HG02759 (cell line): ENCODE results near the gene RGS12.

Experiments used
- ATAC-seq: cut with Tn5 transposase; IDR thresholded peaks from one replicate; pipeline ENCODE4 v1.9.1; 2021; ENCODE audit warnings: mild to moderate bottlenecking, moderate library complexity; ENCODE audit not compliant: unreplicated experiment

Gene RGS12

DNA sequence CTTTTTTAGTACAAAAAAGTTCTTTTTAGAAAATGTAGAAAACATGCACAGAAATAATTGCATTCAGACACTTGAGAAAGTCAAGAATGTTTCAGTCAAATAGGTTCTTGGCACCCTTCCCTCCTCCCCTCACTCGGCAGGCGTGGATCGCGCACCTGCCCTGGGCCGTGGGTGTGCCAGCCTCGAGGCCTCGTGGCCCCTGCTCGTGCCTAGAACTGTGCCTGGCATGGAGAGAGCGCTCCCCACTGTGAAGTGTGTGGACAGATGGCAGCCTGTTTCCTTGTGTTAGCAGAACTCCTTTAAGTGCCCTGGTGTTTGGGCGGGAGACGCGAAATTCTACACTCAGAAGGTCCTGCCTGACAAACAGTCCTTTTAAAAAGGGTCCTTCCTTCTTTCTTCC is 14.7 kb downstream of the RGS12 start:
- no peak for ATAC-seq

DNA sequence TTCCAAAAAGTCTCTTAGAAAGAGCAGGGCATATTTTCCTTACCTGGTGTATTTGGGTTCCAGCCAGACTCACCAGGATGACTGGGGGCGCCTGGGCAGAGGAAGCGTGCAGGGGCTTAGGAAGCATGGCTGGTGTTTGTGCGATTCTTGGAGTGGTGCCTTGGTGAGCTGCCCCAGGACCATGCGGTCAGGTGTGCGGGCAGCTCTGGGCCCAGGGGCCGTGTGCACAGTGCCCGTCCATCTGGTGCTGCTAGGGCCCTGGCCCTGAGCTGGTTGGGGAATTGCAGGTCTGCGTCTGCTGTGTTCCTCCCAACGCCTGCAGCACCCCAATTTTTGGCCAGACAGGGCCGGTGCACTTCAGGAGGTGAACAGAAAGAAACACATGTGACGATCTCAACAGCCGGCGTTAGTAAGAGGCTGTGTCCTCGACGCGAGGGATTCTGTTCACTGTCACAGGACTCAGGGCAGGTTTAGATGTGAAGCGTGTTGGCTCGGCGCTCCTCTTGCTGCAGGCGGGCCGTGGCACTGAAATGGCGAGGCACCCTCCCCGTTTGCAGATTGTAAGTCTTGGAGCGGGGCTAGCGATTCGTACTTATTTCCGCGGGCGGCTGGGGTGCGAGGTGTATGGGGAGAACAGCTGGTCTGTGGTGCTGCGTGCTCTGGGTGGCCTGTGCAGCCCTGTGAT is 15.2 kb downstream of the RGS12 start:
- no peak for ATAC-seq

DNA sequence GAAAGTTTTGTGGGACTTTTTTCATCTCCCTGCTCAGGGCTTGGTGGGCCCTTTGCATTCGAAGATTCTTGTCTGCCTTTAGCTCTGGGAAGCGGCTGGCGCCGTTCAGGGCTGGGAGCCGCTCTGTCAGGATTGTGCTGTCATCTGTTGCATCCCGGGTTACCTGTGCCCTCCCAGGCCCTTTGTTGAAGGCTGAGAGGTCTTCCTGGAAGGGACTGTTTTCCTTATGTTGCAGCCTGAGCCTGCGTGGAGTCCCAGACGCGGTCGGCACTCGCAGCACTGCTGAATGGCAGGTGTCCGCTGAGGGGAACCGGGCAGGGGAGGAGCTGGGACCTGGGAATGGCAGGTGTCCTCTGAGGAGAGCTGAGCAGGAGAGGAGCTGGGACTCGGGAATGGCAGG is 15.9 kb downstream of the RGS12 start:
- ATAC-seq, result no peak

DNA sequence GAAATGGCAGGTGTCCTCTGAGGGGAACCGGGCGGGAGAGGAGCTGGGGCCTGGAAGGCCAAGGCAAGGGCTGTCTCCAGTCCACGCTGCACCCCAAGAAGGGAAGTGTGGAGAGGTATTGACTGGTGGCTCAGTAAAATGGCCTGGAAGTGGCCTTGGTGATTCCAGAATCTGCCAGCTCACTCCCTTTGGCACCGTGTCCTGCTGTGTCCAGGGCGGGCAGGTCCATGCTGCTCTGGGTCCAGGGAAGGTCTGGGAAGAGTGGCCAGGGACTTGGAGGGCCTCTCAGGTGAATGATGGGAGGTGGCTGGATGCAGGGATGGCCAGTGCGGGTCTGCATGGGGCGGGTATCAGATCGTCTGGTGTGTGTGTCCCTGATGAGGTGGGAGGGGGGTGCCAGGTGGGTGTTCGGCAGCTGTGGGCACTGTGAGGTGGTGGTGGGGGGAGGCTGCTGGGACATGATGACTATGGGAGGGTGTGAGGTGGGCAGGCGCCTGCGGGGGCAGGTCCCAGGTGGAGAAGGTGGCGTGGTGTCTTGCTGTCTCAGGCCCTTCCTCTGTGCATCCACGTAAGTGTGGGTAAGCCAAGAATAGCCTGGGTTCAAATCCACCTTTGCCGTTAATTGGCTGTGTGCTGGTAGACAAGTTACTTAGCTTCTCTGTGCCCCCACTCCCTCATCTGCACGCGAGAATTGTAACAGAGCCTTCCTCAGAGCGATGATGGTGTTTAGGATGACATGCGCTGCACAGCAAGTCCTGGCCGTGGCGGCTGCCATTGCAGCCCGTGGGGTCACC is 17.7 kb downstream of the RGS12 start:
- ATAC-seq, result no peak

DNA sequence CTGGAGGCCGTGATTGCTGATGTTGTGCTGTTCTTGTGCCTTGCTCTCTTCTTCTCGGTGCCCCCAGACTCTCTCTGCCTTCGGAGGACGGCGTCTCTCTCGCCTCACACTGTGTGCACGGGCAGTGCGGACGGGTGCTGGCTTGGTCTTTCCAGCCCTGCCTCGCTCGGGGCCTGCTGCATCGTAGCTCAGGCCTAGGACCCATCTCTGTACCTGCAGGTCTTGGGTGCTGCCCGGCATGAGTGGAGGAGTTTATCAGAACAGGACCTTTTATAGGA is 18.2 kb downstream of the RGS12 start:
- no peak for ATAC-seq

DNA sequence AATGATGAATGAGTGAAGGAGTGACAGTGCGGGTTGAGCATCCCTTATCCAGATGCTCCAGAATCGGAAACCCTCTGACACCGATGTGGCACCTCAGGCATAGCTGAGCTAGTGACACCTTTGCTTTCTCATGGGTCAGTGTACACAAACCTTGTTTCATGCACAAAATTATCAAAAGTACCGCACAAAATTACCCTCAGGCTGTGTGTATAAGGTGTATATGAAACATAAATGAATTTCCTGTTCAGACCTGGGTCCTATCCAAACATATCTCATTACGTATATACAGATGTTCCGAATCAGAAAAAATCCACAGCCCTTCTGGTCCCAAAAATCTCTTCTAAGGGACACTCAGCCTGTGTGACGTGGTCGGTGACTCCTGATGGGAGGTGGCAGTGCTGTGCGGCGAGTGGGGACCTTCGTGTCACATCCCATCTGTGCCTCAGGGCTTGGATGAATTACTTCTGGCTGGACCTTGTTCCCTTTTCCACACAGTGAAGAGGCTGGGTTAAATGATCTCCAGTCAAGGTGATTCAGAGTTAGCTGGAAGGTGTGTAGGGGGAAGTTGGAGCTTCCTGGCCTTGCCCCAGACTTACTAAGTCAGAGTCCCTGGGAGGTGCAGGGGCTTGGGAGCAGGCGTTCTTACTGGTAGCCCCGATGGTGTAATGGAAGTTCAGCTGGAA is 18.8 kb downstream of the RGS12 start:
- ATAC-seq, result no peak

DNA sequence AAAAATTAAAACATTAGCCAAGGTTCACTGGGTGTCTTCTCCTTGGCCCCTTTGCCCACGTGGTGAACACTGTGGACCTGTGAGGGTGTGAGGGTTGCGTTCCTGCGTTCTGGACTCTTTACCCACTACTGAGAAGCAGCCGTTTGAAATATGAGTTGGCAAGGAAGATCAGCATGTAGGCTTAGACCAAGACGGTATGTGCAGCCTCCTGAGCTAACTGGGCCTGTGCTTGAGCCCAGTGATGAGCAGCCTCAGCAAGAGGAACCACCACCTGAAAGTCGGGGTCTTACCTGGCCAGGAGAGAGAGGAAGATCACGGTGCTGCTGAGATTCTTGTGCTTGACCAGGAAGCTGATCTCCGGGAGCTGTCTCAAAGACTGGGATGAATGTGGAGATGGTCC is 19.5 kb downstream of the RGS12 start:
- ATAC-seq, result no peak

DNA sequence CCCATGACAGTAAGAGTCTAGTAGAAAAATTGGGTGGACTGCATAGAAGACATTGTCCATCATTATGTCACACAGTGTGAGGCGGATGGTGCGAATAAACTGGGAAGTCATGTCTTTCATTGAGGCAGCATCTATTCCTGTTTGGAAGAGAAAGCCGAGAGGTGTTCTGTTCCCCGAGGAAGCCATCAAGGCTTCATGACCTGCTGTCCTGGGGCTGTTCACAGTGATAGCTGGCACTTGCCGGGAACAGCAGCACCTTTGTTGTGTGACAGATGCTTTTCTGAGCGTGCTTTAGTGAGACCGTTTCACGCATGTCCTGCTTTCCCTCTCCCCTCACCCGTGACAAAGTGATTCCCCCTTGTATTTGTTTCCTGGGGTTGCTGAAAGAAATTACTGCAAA is 20.3 kb downstream of the RGS12 start:
- ATAC-seq, result no peak

DNA sequence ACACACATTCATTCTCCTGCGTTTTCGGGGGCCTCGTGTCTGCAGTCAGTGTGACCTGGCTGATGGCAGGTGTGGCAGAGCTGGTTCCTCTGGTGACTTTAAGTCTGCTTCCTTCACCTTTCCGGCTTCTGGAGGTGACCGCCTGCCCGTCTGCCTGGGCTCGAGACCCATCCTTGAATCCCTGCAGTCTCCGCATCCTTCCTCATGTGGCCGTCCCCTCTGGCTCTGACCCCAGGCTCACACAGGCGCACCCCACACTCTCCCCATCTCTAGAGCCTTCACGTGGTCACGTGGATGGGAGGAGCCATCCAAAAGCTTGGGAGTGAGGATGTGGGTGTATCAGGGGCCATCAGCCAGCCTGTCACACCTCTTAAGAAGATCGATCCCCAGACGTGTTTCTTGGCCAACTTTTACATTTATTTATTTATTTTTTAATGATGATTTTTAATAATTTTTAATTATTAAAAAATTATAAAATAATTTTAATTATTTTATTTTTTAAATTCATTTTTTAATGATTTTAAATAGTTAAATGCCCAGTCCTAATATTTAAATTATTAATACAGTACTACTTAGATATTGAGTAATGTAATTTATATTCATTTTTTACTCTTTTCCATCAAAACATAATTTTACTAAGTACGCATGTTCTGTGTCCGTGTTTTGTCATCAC is 20.9 kb downstream of the RGS12 start:
- no peak for ATAC-seq

DNA sequence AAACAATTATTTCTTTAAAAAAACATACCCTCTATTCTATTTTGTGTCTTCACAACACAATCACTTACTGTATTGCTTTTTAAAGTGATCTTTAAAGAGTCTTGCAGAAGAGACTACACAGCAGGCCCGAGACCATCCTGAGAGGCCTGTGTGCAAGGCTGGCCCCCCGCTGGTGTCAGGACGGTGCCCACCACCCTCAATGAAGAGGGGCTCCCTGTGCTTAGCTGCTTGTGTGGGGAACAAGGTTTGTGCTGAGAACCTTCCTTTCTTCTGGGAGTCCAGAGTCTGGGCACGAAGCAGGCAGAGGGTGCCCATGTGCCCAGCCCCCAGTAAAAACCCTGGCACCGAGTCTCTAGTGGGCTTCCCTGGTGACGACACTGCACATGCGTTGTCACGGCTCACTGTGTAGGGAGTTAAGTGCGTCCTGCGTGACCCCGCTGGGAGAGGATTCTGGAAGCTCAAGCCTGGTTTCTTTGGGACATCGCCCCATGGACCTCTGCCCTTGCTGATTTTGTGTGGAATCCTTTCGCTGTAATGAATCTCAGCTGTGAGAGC is 22.0 kb downstream of the RGS12 start:
- ATAC-seq, result no peak

DNA sequence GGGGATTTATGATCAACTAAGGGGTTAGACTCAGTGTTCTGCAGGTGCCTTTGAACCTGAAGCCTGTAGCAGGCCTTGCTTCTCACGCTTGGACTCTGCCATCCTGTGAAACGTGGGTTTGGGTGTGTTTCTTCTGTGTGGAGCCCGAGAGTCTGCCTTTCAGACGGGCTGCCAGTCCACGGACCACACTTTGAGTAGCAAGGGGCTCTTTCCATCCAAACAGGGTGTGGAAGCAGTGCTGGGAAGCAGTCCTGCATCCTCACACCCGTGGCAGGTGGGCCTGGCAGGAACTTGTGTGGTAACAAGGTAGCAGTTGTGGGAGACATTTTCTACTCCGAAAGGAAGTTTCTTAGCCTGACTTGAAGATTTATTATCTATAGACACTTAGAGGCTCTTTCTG is 22.7 kb downstream of the RGS12 start:
- no peak for ATAC-seq

DNA sequence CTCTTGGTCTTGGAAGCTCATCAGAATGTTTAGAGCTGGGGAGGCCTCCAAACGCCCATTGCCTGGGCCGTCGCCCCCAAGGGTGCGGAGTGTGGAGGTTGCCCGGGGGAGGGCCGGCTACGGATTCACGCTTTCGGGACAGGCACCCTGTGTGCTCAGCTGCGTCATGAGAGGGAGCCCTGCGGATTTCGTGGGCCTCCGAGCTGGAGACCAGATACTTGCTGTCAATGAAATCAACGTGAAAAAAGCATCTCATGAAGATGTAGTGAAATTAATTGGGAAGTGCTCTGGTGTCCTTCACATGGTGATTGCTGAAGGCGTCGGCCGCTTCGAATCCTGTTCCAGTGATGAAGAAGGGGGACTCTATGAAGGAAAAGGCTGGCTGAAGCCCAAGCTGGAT is 23.3 kb downstream of the RGS12 start:
- no peak for ATAC-seq

DNA sequence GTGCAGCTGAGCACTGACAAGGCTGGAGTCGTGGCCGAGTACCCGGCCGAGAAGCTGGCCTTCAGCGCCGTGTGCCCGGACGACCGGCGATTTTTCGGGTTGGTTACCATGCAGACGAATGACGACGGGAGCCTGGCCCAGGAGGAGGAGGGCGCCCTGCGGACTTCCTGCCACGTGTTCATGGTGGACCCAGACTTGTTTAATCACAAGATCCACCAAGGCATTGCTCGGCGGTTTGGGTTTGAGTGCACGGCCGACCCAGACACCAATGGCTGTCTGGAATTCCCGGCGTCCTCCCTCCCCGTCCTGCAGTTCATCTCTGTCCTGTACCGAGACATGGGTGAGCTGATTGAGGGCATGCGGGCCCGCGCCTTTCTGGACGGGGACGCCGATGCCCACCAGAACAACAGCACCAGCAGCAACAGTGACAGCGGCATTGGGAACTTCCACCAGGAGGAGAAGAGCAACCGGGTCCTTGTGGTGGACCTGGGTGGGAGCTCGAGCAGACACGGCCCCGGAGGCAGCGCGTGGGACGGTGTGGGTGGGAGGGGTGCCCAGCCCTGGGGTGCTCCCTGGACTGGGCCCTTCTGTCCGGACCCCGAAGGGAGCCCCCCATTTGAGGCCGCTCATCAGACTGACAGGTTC is 24.3 kb downstream of the RGS12 start:
- ATAC-seq, result no peak

DNA sequence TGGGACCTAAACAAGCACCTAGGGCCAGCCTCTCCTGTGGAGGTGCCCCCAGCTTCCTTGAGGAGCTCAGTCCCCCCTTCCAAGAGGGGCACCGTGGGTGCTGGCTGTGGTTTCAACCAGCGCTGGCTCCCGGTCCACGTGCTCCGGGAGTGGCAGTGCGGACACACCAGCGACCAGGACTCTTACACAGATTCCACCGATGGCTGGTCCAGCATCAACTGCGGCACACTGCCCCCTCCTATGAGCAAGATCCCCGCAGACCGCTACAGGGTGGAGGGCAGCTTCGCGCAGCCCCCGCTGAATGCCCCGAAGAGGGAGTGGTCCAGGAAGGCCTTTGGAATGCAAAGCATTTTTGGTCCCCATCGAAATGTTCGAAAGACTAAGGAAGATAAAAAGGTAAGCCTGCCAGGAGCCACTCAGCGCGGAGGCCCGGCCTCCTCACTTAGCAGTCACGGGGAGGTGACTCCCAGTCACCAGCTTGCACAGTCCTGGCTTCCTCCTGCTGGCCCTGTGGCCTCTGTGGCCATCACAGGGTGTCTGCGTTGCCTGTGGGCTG is 24.9 kb downstream of the RGS12 start:
- ATAC-seq, result no peak

DNA sequence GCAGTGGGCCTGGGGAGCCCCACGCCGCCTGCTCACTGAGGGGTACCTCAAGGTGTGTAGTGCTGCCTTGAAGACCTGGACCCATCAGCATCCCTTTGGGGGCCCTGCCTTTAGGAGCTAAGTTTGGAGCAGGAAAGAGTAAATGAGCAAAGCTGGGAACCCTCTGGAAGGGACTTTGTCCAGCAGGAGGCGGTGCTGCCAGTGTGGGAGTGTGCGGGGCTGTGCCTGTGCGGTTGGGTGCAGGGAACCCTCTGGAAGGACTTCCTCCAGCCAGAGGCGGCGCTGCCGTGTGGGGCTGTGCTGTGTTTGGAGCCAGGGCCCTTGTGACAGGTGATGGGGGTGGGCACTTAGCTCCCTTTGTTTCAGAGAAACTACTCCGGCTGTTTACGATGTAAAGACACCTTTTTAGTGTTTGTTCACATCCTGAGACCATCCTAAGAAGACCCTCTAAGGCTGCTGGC is 25.8 kb downstream of the RGS12 start:
- no peak for ATAC-seq

DNA sequence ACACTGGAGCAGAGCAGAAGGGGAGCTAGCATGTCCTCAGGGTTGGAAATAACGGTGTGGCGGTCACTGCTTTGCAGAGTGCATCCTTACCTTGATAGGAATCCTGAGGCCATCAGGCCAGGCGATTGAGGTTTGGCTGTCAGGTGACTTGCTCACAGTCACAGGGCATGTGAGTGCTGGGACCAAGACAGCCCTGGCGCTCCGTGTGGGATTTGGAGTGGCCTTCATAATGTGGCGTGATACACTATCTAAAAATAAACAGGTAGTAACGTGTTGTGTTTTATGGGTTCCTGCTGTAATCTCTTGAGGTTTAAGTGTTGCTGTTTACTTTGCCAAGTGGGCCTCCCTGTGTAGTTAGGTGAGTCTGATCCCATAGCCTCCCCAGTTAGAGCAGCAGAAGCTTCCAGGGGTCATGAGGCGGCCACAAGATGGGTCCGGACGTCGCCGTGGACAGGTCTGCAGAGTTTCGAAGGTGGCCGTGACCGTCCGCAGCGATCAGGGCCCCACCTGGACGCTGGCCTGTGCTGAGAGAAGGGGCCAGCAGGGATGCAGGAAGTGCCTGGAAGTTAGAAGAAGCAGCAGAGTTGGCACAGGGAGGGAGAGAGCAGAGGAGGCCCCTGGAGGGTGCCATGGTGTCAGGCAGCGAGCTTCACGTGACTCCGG is 27.7 kb downstream of the RGS12 start:
- no peak for ATAC-seq

DNA sequence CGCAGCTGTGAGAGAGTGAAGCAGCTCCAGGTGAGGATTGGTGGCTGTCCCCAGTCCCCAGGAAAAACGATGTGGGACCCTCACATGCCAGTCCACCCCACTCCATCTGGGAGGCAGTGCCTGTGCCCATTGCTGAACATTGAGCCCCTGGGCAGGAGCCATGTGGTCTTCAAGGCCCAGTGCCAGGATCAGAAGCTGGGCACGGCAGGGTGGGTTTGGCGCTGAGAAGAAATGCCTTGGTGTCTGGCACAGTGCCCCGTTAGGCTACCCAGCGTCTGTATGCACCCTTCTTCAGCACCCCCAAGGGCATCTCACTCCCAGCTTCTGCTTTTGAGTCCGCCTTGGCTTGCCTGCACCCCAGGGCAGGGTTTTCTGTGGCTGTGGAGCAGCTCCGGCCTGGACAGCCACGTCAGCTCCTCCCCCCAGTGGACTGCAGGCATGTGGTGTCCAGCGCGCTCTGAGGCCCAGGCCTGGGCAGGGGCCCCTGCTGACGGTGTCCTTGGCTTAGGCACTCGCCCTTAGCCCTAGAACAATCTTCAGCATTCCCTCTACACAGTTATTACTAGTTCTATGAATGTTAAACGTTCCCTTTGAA is 28.6 kb downstream of the RGS12 start:
- ATAC-seq, result no peak

DNA sequence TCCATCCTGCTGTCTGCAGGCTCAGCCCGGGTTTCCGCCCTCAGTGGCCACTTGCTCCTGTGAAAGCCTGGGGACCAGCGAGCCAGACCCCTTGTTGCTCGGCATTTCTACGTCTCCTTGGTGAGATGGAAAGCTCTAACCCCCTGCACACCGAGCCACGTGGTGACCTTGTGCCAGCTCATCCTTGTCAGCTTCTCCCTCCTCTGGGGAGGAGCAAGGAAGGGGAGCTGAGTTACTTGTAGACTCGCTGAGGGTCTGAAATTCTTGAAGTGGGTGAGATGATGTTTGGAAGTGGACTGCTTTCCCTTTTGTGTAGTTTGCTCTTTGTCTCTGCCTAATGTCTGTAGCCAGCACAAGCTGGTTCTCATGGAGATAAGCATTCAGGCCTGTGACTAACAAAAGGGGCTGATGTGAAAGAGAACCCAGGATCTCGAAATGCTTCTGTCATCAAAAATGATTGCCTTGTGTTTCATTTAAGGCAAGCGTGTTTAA is 29.3 kb downstream of the RGS12 start:
- no peak for ATAC-seq

DNA sequence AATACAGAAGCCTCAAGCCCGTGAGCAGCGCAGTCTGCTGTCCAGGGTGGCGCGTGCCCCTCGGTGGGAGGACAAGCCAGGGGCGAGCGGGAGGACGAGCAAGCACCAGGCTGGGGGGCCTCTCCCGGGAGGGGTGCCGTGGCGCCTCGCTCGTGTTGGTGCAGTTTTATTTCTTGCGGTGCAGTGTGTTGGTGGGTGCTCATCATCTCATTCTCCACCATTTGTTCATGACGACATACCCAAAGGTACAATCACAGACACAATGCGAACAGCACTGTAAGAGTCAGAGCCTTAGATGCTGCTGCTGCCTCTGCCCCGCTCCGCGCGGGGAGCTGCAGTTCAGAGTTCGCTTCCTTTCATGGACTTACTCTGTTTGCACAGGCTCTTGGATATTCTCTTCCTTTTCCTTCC is 30.3 kb downstream of the RGS12 start:
- ATAC-seq, result no peak
